Left colon (tissue), 2 donors: ENCODE data around the gene NOTCH1. TPM values are rescaled to one million over a fixed set of nuclear protein-coding genes. Genes with fewer than 3 reads are reported as not detected.

Source experiments
- ATAC-seq: fragments of 200-7000 bp; cut with Tn5 transposase; one replicate; pipeline ENCODE4 v1.9.1; 2020; ENCODE audit warnings: mild to moderate bottlenecking, moderate library complexity
- DNase-seq, 2 donors: peaks; one replicate each; pipeline ENCODE4 v3.0.0-alpha.2; 2020
- intact Hi-C, 2 donors: fragments of 100-400 bp; cut with DNase I in 1 of 2; cut with micrococcal nuclease in 1 of 2; formaldehyde crosslinking; loops; one replicate each; pipeline versions ENCODE4 v1.11.2 to v1.14.0; 2022; cut with DNase I, micrococcal nuclease
- total RNA-seq, 2 donors: library from RNA; stranded (reverse); fragmentation: NEBNext Ultra II Directional; extraction: Animal tissue kit (Norgen Biotek cat#: 25700); gene quantifications; one replicate each; pipeline ENCODE4 v1.2.1, GENCODE V29; 2021
- donor health status: DM: no; HTN: no; CAD: no.
- donor health status: DM: yes; HTN: yes; CAD: no.

NOTCH1 gene
- total RNA-seq, 2 donors from 2014 or later: 49.5 to 72.2 TPM

- peak; percentile 44 to 54 for DNase-seq
- intact Hi-C loops: loop anchor here (2.0 to 5.0 kb wide), 2 partner anchors 146 to 148 kb away; no protein-coding TSS in a partner anchor
- ATAC-seq: peak; percentile 1
These were observed 61.4 kb downstream of the NOTCH1 start for GRCh38 chr9:136484153-136485048.

GRCh38 chr9:136483589-136484152 lies 62.2 kb downstream of the NOTCH1 start:
- intact Hi-C loops: loop anchor here in 1 of 2 donors (2.0 kb wide), 1 partner anchor 147 kb away; no protein-coding TSS in a partner anchor
- peak; percentile 56 for ATAC-seq
- peak; percentile 89 to 95 for DNase-seq

GRCh38 chr9:136482793-136483588 lies 62.9 kb downstream of the NOTCH1 start, which contains the start of gene SEC16A:
Gene SEC16A, minus strand, starts transcription at chr9:136483040. Its CDS starts 5,425 bp downstream, at chr9:136477615.
- intact Hi-C loops: no loop called here
- DNase-seq (peak; percentile 99 to 100), ATAC-seq (peak; percentile 75)

- ATAC-seq (no peak), DNase-seq (peak in 1 of 2 donors; percentile 36)
- intact Hi-C loops: no loop called here
These were observed 63.6 kb downstream of the NOTCH1 start for GRCh38 chr9:136482046-136482792.

GRCh38 chr9:136481558-136481957 lies 64.3 kb downstream of the NOTCH1 start:
- DNase-seq (no peak), ATAC-seq (no peak)
- intact Hi-C loops: no loop called here

GRCh38 chr9:136476369-136477150 lies 69.3 kb downstream of the NOTCH1 start:
- no peak for ATAC-seq
- intact Hi-C loops: no loop called here
- no peak for DNase-seq

GRCh38 chr9:136474974-136475865 lies 70.6 kb downstream of the NOTCH1 start:
- ATAC-seq (peak; percentile 4), DNase-seq (no peak)
- intact Hi-C loops: no loop called here

- ATAC-seq: no peak
- intact Hi-C loops: no loop called here
- no peak for DNase-seq
These were observed 71.7 kb downstream of the NOTCH1 start for GRCh38 chr9:136474021-136474640.

- DNase-seq (no peak), ATAC-seq (no peak)
- intact Hi-C loops: no loop called here
These were observed 72.5 kb downstream of the NOTCH1 start for GRCh38 chr9:136473354-136473721.

- no peak for DNase-seq
- no peak for ATAC-seq
- intact Hi-C loops: no loop called here
These were observed 73.1 kb downstream of the NOTCH1 start for GRCh38 chr9:136472640-136473353.

GRCh38 chr9:136471802-136472487 lies 73.9 kb downstream of the NOTCH1 start:
- intact Hi-C loops: no loop called here
- ATAC-seq (no peak), DNase-seq (no peak)

GRCh38 chr9:136470792-136471469 lies 74.9 kb downstream of the NOTCH1 start:
- ATAC-seq (no peak), DNase-seq (no peak)
- intact Hi-C loops: no loop called here

- DNase-seq (no peak), ATAC-seq (no peak)
- intact Hi-C loops: no loop called here
These were observed 75.5 kb downstream of the NOTCH1 start for GRCh38 chr9:136470356-136470755.

GRCh38 chr9:136467766-136468165 lies 78.1 kb downstream of the NOTCH1 start:
- ATAC-seq (no peak), DNase-seq (no peak)
- intact Hi-C loops: no loop called here

GRCh38 chr9:136466155-136466541 lies 79.7 kb downstream of the NOTCH1 start:
- intact Hi-C loops: no loop called here
- DNase-seq: no peak
- no peak for ATAC-seq
